PC-3 (cell line): ENCODE results near the gene RAB3C.

Source experiments
- CTCF ChIP-seq: fragments of 300-600 bp; sonication (generic); conservative IDR thresholded peaks from 2 replicates; pipeline ENCODE4 v1.5.1; 2017; ENCODE audit warnings: antibody characterized with exemption, low read depth, mild to moderate bottlenecking, low read length
- EZH2 ChIP-seq: fragments of 300-600 bp; sonication (generic); IDR thresholded peaks from one replicate; pipeline ENCODE4 v1.6.1; 2017; ENCODE audit warnings: antibody characterized with exemption, mild to moderate bottlenecking, low read length; ENCODE audit not compliant: unreplicated experiment
- EZH2phosphoT487 ChIP-seq: fragments of 300-600 bp; sonication (generic); IDR thresholded peaks from 2 replicates; pipeline ENCODE4 v1.6.1; 2018; ENCODE audit warnings: mild to moderate bottlenecking, antibody characterized with exemption, low read length, borderline replicate concordance

DNA sequence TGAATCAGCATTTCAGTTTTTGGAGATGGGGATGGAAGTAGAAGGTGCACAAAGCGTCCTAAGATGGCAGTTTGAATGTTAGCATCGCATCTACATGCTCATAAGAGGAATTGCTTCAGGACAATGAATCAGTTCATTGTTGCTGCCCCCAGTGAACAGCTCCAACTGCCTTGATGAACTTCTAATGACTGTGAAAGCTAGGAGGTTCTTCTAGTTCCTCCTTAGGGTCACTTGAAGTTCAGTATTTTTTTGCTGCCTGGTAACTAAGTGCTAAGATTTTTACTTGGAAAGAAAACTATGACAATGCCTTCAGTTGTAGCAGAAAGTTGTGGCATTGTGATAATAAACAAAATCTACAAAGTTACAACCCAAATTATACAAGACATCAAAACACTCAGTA, 271.6 kb downstream of the RAB3C start:
- TF ChIP-seq CTCF (no peak), EZH2 (no peak), EZH2phosphoT487 (no peak)
